GM19099 (cell line): Measurements from ENCODE around the gene GGPS1.

Experiments used
- POLR2A ChIP-seq: IDR thresholded peaks from 3 replicates; pipeline ENCODE4 v1.6.1; 2011; ENCODE audit warnings: low read depth; ENCODE audit not compliant: insufficient read length; ENCODE audit errors: extremely low read depth

GGPS1 gene

DNA sequence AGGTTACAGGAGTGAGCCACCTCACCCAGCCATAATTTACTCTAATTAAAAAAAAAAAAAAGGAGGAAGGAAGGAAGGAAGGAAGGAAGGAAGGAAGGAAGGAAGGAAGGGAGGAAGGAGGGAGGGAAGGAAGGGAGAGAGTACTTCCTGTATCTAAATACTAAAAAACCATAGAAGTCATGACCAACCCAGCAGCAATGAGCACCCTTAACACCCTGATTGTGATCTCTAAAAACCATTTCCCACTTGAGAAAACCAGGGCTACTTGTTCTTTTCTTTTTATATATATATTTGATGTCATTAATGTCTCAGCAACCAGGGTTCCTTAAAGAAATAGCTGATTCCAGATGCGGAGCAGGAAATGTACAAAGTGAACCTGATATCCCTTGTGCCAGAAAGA, 31.6 kb upstream of the GGPS1 start:
- no peak for TF ChIP-seq POLR2A

DNA sequence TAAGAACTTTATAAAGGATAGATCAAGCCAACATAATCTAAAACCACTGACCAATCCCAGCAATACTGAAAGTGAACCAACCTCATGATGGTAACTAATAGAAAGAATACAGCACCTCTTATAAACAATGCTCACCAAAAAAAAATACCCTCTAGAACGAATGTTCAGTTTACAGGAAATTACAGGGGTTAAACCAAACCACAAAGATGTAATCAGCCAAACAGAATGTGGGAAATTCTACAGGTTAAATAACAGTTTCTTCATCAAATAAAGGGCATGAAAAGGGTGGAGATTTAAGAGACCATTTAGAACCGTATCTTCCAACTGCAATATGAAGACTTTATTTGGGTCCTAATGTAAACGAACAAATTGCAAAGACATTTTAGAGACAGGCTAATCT, 30.8 kb upstream of the GGPS1 start:
- TF ChIP-seq POLR2A, result no peak

DNA sequence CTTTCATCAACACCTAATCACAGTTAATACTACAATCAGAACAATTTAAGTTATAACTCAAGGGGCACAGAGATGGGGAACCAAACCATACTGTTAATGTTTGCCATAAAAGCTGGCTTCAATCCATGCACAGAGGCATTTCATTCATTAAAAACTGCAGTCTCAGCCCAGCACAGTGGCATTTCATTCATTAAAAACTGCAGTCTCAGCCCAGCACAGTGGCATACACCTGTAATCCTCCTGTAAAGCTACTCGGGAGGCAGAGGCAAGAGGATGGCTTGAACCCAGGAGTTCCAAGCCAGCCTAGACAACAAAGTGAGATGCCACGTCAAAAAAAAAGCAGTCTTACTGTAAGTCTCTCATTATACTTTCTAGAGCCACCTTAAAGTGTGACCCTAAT, 29.6 kb upstream of the GGPS1 start:
- TF ChIP-seq POLR2A, result no peak

DNA sequence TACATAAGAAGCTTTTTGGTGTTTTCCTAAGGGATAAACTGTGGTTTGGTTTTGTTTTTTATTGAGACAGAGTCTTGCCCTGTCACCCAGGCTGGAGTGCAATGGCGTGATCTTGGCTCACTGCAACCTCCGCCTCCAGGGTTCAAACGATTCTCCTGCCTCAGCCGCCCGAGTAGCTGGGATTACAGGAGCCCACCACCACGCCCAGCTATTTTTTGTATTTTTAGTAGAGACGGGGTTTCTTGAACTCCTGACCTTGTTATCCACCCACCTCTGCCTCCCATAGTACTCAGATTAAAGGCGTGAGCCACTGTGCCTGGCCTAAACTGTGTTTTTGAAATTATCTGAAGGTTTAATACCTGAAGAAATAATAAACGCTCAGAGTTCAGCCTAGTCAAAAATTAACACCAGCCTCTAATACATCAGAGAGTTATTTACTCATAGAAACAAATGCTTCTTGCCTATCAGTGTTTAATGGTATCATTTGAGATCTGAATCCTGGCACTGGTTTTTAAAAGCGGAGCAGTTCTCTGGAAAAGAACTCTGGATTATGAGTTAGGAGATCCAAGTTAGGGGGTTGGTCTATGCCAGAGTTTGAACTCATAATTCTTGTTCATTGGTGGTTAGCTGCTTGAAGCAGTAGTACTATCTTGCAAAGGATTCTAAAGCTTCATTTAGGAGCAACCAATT, 29.1 kb upstream of the GGPS1 start:
- no peak for TF ChIP-seq POLR2A

DNA sequence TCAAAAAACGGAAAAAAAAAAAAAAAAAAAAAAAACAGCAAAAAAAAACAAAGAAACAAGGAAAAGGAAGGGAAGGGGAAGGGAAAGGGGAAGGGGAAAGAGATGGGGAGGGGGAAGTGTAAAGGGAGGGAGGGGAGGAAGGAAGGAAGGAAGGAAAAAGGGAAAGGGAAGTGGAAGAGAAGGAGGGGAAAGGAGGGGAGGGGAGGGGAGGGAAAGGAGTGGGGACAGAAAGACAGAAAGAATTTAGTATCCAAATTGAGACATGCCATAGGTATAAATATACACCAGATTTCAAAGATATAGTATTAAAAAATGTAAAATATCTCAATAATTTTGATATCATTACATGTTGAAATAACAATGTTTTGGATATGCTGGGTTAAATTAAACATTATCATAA, 26.2 kb upstream of the GGPS1 start:
- no peak for TF ChIP-seq POLR2A

DNA sequence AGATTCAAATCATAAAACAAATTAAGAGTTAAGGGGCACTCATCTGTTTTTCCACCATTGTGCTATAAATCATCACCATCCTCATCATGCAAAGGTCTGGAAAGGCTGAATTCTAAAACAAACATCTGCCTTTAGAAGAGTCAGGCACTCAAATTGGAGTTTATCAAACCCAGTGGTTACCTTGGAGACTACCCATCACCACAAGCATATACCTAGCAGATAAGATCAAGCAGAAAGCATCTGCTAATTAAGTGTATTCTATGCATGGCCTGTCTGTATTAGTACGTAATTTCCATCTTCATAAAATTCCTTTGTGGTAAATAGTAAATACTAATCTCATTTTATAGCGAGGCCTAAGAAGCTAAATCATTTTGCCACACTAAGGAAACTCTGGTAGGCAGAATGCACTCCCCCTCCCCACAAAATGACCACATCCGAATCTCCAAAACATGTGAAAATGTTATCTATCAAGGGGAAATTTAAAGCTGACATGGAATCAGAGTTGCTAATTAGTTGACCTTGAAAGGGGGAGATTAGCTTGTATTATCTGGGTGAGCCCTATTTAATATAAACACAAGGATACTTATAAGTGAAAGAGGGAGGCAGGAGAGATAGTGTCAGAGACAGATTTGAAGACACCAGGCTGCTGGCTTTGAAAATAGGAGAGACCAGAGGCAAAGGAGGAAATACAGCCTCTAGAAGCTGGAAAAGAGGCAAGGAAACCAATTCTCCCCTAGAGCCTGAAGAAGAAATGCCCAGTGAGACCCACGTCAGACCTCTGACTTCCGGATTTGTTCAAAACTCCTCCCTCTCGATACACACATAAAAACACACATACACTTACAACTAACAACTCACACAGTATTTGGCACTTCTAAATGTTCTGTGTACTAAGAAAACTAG, 23.6 kb upstream of the GGPS1 start:
- no peak for TF ChIP-seq POLR2A

DNA sequence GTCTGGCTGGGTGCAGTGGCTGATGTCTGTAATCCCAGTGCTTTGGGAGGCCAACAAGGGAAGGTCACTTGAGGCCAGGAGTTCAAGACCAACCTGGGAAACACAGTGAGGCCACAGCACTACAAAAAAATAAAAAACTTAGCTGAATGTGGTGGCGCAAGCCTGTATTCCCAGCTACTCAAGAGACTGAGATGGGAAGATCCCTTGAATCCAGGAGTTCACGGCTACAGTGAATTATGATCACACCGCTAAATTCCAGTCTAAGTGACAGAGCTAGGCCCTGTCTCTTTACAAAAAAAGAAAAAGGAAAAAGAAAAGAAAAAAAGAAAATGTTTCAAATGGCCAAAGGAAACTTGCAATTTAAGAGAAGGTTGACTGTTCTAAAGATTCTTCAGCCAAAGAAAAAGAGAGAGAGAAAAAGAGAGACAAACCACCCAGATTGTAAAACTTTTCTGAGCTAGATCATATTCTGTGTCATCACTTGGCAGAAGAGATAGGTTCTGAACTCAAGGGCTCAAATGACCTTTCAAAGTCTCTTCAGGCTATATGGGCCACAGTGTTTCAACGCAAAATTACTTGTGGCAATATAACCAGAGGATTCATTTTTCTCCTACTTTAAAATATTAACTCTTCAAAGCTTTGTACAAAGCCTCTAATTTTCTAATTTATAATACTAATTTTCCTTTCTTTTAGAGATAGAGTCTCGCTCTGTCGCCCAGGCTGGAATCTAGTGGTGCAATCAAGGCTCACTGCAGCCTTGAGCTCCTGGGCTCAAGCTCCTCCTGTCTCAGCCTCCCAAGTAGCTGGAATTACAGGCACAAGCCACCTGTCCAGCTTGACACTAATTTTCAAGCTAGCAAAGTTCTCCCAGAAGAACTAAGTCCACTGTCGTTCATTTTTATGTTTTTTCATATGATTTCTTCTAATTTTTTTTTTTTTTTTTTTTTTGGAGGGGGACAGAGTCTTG, 20.9 kb upstream of the GGPS1 start:
- no peak for TF ChIP-seq POLR2A

DNA sequence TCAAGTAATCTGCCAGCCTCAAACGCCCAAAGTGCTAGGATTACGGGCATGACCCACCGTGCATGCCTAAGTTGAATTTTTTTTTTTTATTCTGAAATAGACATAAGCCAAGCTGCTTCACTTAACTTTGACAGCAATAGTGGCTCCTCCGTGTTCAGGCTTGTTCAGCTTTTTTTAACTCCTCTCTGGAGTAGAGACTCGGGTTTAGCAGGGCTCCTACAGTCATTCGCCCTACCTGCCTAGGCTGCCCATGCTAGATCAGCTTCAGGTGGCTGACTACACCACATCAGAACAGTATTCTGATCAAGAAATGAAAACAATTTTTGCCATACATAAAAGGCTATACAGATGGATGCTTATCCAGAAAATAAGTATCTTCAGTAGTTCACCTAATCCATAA, 15.1 kb upstream of the GGPS1 start:
- TF ChIP-seq POLR2A, result no peak

DNA sequence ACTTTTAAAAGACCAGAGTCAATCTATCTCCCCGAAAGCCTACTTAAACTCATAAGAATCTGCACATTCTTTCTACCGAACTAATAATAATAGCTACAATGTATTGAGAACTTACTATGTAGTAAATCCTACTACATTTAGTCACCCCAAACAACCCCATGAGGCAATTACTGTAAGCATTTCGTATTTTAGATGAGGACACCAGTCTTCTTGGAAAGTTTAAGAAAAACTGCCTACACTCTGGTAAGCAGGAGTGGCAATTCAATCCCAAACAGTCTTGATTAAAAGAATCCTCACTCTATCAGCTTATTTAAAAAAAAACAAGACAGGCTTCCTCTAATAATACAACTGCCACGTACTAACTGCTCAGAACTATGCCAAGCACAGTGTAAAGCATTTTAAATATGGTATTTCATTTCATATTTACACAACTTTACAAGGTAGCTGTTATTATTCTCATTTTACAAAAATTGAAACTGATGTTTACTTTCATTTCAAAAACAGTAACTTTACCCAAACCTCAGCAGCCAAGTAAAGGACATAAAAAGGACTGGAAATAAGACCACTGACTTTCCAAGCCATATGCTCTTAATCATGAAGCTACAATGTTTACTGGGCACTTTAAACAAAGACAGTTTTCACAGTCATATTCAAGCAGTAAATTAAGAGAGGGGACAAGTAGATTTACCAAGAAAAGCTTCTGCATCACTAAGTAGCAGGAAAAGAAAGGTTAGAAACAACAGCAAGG, 14.3 kb upstream of the GGPS1 start:
- TF ChIP-seq POLR2A, result no peak

DNA sequence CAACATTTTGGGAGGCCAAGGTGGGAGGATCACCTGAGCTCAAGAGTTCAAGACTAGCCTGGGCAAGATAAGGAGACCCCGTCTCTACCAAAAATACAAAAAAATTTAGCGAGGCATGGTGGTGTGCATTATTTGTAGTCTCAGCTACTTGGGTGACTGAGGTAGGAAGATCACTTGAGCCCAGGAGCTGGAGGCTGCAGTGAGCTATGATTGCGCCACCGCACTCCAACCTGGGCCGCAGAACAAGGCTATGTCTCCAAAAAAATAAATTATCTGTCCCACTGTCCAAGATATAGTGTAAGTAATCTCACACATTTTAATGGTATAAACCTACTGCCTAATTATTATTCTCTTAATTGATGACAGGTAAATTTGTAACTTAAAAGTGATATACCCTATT, 13.2 kb upstream of the GGPS1 start:
- no peak for TF ChIP-seq POLR2A

DNA sequence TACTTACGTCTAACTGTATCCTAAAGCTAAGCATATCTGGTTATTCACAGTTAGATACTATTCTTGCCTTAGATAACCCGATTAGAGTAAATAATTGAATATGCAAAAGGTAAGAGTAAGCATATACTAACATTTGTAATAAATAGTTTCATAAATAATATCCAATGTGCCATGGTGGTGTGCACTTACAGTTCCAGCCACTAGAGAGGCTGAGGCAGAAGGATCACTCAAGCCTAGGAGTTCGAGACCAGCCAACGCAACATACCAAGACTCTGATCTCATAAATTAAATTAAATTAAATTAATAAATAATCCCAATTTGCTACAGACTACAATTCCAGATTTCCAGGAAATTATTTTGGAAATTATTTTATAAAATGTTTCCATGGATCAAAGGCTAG, 12.6 kb upstream of the GGPS1 start:
- TF ChIP-seq POLR2A, result no peak

DNA sequence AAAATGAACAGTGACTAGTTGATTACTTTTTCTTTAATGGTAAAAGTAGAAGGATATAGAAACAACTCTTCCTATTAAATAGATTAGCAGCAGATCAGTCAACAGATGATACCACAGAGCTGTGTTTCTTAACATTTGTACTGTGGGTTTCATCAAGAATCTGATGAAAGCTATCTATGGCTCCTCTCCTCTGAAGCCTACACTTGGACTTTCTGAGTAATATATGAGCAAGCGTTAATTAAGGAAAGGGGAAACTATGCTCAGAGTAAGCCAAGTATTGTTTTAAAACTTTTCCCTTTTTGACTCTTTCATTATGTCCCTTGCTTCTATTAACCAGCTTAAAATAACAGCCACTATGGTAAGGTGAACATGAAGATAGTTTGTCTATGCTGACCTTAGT, 11.2 kb upstream of the GGPS1 start:
- no peak for TF ChIP-seq POLR2A

DNA sequence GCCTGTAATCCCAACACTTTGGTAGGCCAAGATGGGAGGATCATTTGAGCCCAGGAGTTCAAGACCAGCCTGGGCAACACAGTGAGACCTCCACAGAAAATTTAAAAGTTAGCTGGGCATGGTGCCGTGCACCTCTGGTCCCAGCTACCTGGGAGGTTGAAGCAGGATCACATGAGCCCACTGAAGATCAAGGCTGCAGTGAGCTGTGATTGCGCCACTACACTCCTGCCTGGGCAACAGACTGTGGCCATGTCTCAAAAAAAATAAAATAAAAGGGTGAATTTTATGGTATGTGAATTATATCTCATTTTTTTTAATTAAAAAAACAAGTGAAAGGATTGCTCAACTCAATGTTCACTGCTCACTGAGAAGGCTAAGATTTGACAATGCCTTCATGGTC, 9.1 kb upstream of the GGPS1 start:
- TF ChIP-seq POLR2A, result no peak

DNA sequence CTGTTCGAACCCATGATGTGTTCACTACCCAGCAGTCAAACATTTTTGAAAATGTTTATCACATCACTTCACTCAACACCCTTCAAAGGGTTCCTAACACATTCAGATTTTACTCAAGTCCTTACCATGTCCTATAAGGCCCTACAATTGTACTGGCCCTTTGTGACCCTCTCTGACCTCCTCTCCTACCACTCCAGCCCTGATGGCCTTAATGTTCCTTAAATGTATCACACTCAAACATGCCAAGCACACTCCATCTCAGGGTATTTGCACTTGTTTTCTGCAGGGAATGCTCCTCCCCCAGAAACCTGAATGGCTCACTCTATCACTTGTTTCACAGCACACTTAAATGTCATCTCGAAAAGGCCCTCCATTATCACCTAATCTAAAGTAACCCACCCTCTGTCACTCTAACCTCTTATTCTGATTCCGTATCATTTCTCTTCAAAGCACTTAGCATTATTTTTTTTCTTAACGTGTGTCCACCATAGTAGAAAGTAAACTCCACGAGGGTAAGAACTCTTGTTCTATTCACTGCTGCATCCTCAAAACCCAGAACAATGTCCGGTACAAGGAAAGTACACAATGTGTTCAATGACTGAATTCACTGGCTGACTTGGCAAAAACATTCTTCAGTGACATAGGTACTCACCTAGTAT, 7.7 kb upstream of the GGPS1 start:
- no peak for TF ChIP-seq POLR2A

DNA sequence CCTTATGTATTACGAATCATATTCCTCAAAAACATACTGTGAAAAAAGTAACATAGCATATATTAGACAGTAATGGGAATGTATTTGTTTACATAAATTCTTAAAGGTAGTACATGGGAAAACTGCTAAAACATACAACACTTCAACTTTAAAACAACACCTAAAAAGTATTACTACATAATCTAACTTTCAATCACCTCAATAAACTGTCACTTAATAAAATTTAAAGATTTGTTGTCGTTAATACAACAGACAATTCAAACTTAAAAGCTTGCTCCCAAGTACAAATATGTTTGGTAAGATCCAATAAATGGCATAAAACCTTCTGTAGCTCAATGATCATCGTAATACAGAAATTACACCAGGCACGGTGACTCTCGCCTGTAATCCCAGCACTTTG, 4.1 kb upstream of the GGPS1 start:
- TF ChIP-seq POLR2A, result no peak

DNA sequence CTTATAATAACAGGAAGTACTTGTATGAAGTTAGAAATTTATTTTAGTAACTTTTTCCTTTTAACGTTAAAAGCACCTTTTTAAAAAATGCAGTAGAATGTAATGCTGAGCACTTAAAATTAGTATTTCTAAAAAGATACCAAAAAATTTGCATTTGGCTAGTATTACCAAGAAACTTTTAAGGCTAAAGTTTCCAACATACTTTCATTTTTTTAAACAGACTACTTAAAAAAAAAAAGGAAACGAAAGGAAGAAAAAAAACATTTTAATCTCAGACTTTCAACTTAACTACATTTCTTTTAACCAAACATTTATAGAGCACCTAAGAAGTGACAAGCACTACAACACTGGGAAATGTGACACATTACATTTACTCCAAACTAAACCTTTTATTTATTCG, 3.2 kb upstream of the GGPS1 start:
- no peak for TF ChIP-seq POLR2A
